GM12878 (cell line): ENCODE results near the gene RORC. TPM values are rescaled to one million over a fixed set of nuclear protein-coding genes. Genes with fewer than 3 reads are reported as not detected.

Experiments used
- ATAC-seq: fragments of 200-7000 bp; cut with Tn5 transposase; 3 replicates; pipeline ENCODE4 v1.9.1; 2020; ENCODE audit warnings: mild to moderate bottlenecking, moderate library complexity
- BruUV-seq: library from RNA; stranded (reverse); fragments of 400-500 nt; replicated peaks from 2 replicates; lab custom pipeline; 2021; lab: Mats Ljungman, UMichigan
- CTCF ChIA-PET: fragments of 300-600 bp; sonication (Branson Sonifier 250); formaldehyde crosslinking; extraction: SDS; loops from one replicate; lab custom pipeline; 2021; ENCODE audit warnings: inconsistent platforms; lab: Yijun Ruan, JAX
- POLR2A ChIA-PET: fragments of 350-600 bp; formaldehyde crosslinking; extraction: SDS; loops from one replicate; lab custom pipeline; 2021; ENCODE audit warnings: inconsistent platforms; lab: Charles Lee
- RAD21 ChIA-PET: fragments of 300-600 bp; sonication (Branson Sonifier 250); formaldehyde crosslinking; loops from one replicate; lab custom pipeline; 2023; ENCODE audit warnings: antibody characterized with exemption; ENCODE audit not compliant: unreplicated experiment; lab: Charles Lee
- SMC1A ChIA-PET: fragments of 300-600 bp; sonication (Branson Sonifier 250); formaldehyde crosslinking; loops from one replicate; lab custom pipeline; 2023; ENCODE audit not compliant: unreplicated experiment, uncharacterized antibody; lab: Charles Lee
- DNase-seq: peaks from one replicate; pipeline ENCODE4 v3.0.0-alpha.2; 2011; ENCODE audit warnings: low read depth, low spot score
- FAIRE-seq: peaks from 3 replicates; lab custom pipeline; 2011; peaks lifted over from hg19 to GRCh38; lab: Jason Lieb, UNC
- H2AFZ ChIP-seq: 2 replicates; pipeline ENCODE4 v1.6.0; 2011; ENCODE audit warnings: low read depth, low read length, control low read depth; ENCODE audit not compliant: control insufficient read depth
- H3K27ac ChIP-seq: 2 replicates; pipeline ENCODE4 v1.5.1; 2011; ENCODE audit warnings: control low read depth; ENCODE audit not compliant: control insufficient read depth, insufficient read depth
- H3K27me3 ChIP-seq, 2 experiments: replicated peaks in 1 of 2; 2 replicates each; pipeline versions ENCODE4 v1.6.0 to v1.6.1; 2011; ENCODE audit warnings: low read length in 1 of 2; ENCODE audit not compliant: control insufficient read depth in 2 of 2, insufficient read depth in 2 of 2
- H3K36me3 ChIP-seq, 2 experiments: 2 replicates each; pipeline ENCODE4 v1.5.1; 2011; ENCODE audit warnings: low read length in 1 of 2; ENCODE audit not compliant: control insufficient read depth in 2 of 2, insufficient read depth in 2 of 2
- H3K4me1 ChIP-seq: 2 replicates; pipeline ENCODE4 v1.6.1; 2011; ENCODE audit warnings: mild to moderate bottlenecking, low read length, moderate library complexity, mixed read lengths; ENCODE audit not compliant: control insufficient read depth, insufficient read depth
- H3K4me2 ChIP-seq: 2 replicates; pipeline ENCODE4 v1.6.0; 2011; ENCODE audit warnings: control low read depth; ENCODE audit not compliant: control insufficient read depth, insufficient read depth
- H3K4me3 ChIP-seq: fragments of 200-600 bp; sonication (generic); 2 replicates; pipeline ENCODE4 v1.5.1; 2016
- H3K79me2 ChIP-seq: 2 replicates; pipeline ENCODE4 v1.6.0; 2011; ENCODE audit warnings: low read length; ENCODE audit not compliant: control insufficient read depth, insufficient read depth
- H3K9ac ChIP-seq: 2 replicates; pipeline ENCODE4 v1.8.0; 2011; ENCODE audit warnings: low read length, control low read depth, mixed read lengths; ENCODE audit not compliant: control insufficient read depth, insufficient read depth
- H3K9me3 ChIP-seq: replicated peaks from 3 replicates; pipeline ENCODE4 v1.5.1; 2011; ENCODE audit warnings: mild to moderate bottlenecking, low read length; ENCODE audit not compliant: control insufficient read depth, insufficient read depth
- H4K20me1 ChIP-seq: 2 replicates; pipeline ENCODE4 v1.6.0; 2011; ENCODE audit not compliant: control insufficient read depth, insufficient read depth
- CBFB ChIP-seq: IDR thresholded peaks from 2 replicates; pipeline ENCODE4 v1.6.1; 2016; ENCODE audit warnings: antibody characterized with exemption, low read depth
- EP300 ChIP-seq, 2 experiments: fragments of 150-350 bp in 1 of 2; IDR thresholded peaks; 2 replicates each; pipeline ENCODE4 v1.6.1; 2011 to 2012; ENCODE audit warnings: low read depth in 2 of 2, low read length in 2 of 2, borderline replicate concordance in 1 of 2, improper control_type of control experiment in 1 of 2, inconsistent platforms in 1 of 2; ENCODE audit not compliant: control insufficient read depth in 1 of 2
- ETV6 ChIP-seq, 2 experiments: fragments of 450-650 bp in 1 of 2; IDR thresholded peaks in 1 of 2; conservative IDR thresholded peaks in 1 of 2; 2 replicates each; pipeline ENCODE4 v1.6.1; 2014; ENCODE audit warnings: antibody characterized with exemption in 1 of 2, borderline replicate concordance in 1 of 2, low read depth in 1 of 2, mild to moderate bottlenecking in 1 of 2, moderate library complexity in 1 of 2
- FOXM1 ChIP-seq: IDR thresholded peaks from 2 replicates; pipeline ENCODE4 v1.6.1; 2012; ENCODE audit warnings: low read depth, mild to moderate bottlenecking, inconsistent platforms, low read length, moderate library complexity
- IKZF1 ChIP-seq: fragments of 450-650 bp; conservative IDR thresholded peaks from 2 replicates; pipeline ENCODE4 v1.6.1; 2017; ENCODE audit warnings: antibody characterized with exemption, mild to moderate bottlenecking
- JUNB ChIP-seq: IDR thresholded peaks from 2 replicates; pipeline ENCODE4 v1.6.1; 2016; ENCODE audit warnings: antibody characterized with exemption, mild to moderate bottlenecking
- NFYB ChIP-seq: IDR thresholded peaks from 2 replicates; pipeline ENCODE4 v1.6.1; 2011; ENCODE audit warnings: low read depth, mild to moderate bottlenecking, low read length, improper control_type of control experiment, moderate library complexity; ENCODE audit not compliant: insufficient read depth
- RAD51 ChIP-seq: fragments of 450-650 bp; IDR thresholded peaks from 2 replicates; pipeline ENCODE4 v1.6.1; 2016; ENCODE audit warnings: moderate library complexity, mild to moderate bottlenecking, inconsistent platforms
- SMAD5 ChIP-seq: IDR thresholded peaks from 2 replicates; pipeline ENCODE4 v1.6.1; 2016; ENCODE audit warnings: antibody characterized with exemption, low read depth
- SMARCA5 ChIP-seq: fragments of 450-650 bp; IDR thresholded peaks from 2 replicates; pipeline ENCODE4 v1.6.1; 2017; ENCODE audit warnings: mild to moderate bottlenecking
- SMC3 ChIP-seq: IDR thresholded peaks from 2 replicates; pipeline ENCODE4 v1.6.1; 2011; ENCODE audit warnings: low read length, improper control_type of control experiment, borderline replicate concordance
- STAT3 ChIP-seq: IDR thresholded peaks from 2 replicates; pipeline ENCODE4 v1.6.1; 2011; ENCODE audit warnings: low read depth, low read length, improper control_type of control experiment
- YBX1 ChIP-seq: fragments of 450-650 bp; IDR thresholded peaks from 2 replicates; pipeline ENCODE4 v1.6.1; 2016; ENCODE audit warnings: antibody characterized with exemption
- ZNF207 ChIP-seq: fragments of 450-650 bp; IDR thresholded peaks from 2 replicates; pipeline ENCODE4 v1.6.1; 2014; ENCODE audit warnings: antibody characterized with exemption, mild to moderate bottlenecking, borderline replicate concordance
- WGBS: methylation state at CpG from one replicate; pipeline ENCODE4 v1.1.6; 2016; ENCODE audit warnings: low lambda C conversion rate; ENCODE audit not compliant: insufficient replicate concordance, insufficient coverage; ENCODE audit errors: missing lambda C conversion rate; 5-methylcytosine and 5-hydroxymethylcytosine counted together
- in situ Hi-C: fragments of 300-500 bp; cut with MboI; formaldehyde crosslinking; loops from 9 replicates; pipeline ENCODE4 v1.14.3; 2018; ENCODE audit warnings: mixed read lengths
- intact Hi-C: fragments of 100-400 bp; cut with micrococcal nuclease; formaldehyde crosslinking; loops from one replicate; pipeline ENCODE4 v1.14.2; 2022; ENCODE audit not compliant: unreplicated experiment
- polyA plus RNA-seq, 11 experiments: library from polyadenylated mRNA; depleted of rRNA in 4 of 11; unstranded in 6 of 11; stranded (reverse) in 5 of 11; fragments of >200 nt; fragmentation: Nextera tagmentation in 4 of 11; fragmentation: Illumina TruSeq in 1 of 11; extraction: Ambion mirVana in 4 of 11; extraction: Trizol in 1 of 11; gene quantifications; 1 replicate in 1 of 11; 2 replicates in 10 of 11; pipeline versions ENCODE4 v1.2.1 to v1.2.3, GENCODE V29; 2011 to 2016; ENCODE audit warnings: inconsistent platforms in 2 of 11, missing spikeins in 2 of 11, low read depth in 1 of 11
- total RNA-seq, 4 experiments: library from RNA; depleted of rRNA in 3 of 4; stranded (reverse); fragments of >200 nt in 3 of 4; fragmentation: Illumina TruSeq in 1 of 4; extraction: Trizol in 1 of 4; gene quantifications; 2 replicates each; pipeline versions ENCODE4 v1.2.1 to v1.2.3, GENCODE V29; 2013 to 2021
- TF ChIP-seq, protein P1 (sequence below): fragments of 450-650 bp; formaldehyde crosslinking; IDR thresholded peaks from 2 replicates; pipeline ENCODE4 v1.5.0; 2022; ENCODE audit warnings: mild to moderate bottlenecking, missing genetic modification characterization
- TF ChIP-seq, protein P2 (sequence below): fragments of 450-650 bp; IDR thresholded peaks from 2 replicates; pipeline ENCODE4 v1.6.1; 2017; ENCODE audit warnings: antibody characterized with exemption, mild to moderate bottlenecking, moderate library complexity
- TF ChIP-seq, protein P3 (sequence below): fragments of 450-650 bp; IDR thresholded peaks from 2 replicates; pipeline ENCODE4 v1.6.1; 2017; ENCODE audit warnings: mild to moderate bottlenecking

RORC gene
- total and polyA plus RNA-seq, 10 of the 15 experiments (the other 5 are each of a cell fraction or from before 2014, with no cell fraction given) = not detected

DNA sequence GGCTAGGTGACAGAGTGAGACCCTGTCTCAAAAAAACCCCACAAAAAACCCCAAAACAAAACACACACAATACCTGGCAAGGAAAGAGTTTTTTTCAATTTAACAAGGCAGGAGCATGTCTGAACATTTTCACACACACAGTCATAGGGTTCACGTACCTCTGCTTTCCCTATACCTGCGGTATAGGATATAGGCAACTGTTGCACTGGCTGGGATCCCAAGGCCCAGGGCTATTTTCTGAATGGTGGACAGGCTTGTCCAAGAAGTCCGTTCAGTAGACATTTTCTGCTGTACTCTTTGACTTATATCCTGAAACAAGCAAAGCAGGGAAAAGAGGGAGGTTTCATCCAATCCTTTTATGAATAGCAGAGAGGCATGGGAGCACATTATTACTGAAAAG, 48.9 kb downstream of the RORC start:
- intact Hi-C loops = no loop called here
- Histone ChIP-seq H3K36me3 (no peaks in the 10 kb centered on the region), H3K4me2 (no peak overlapping the region), H3K9me3 (no peaks in the 10 kb centered on the region), H2AFZ (no peak overlapping the region), H3K4me1 (no peaks in the 10 kb centered on the region), H3K27me3 (no peaks in the 10 kb centered on the region; a peak in 1 of 4 replicates), H3K27ac (no peak overlapping the region), H3K4me3 (no peak overlapping the region), H4K20me1 (no peaks in the 10 kb centered on the region), H3K79me2 (no peaks in the 10 kb centered on the region), H3K9ac (no peak overlapping the region)
- in situ Hi-C loops = no loop called here
- POLR2A ChIA-PET = no interaction called here
- SMC1A ChIA-PET = no interaction called here
- no peak for ATAC-seq
- RAD21 ChIA-PET = no interaction called here
- CTCF ChIA-PET = interaction anchor here (0.6 kb wide), 1 partner anchor 42 kb away, joined by 3 read pairs; no protein-coding TSS in a partner anchor
- FAIRE-seq = no peak
- no TSS peak for BruUV-seq
- TF ChIP-seq ZNF207 = no peak
- no peak for TF ChIP-seq EP300 (IDR thresholded peaks at IDR 0.05; ENCODE audit: borderline replicate concordance in 1 of 2, control insufficient read depth in 1 of 2, low read depth in 2 of 2, low read length in 2 of 2)
- TF ChIP-seq YBX1 = no peak
- no peak for TF ChIP-seq IKZF1
- TF ChIP-seq FOXM1 = no peak
- TF ChIP-seq RAD51 = no peak
- TF ChIP-seq JUNB = no peak
- no peak for TF ChIP-seq CBFB
- TF ChIP-seq, protein P1, sequence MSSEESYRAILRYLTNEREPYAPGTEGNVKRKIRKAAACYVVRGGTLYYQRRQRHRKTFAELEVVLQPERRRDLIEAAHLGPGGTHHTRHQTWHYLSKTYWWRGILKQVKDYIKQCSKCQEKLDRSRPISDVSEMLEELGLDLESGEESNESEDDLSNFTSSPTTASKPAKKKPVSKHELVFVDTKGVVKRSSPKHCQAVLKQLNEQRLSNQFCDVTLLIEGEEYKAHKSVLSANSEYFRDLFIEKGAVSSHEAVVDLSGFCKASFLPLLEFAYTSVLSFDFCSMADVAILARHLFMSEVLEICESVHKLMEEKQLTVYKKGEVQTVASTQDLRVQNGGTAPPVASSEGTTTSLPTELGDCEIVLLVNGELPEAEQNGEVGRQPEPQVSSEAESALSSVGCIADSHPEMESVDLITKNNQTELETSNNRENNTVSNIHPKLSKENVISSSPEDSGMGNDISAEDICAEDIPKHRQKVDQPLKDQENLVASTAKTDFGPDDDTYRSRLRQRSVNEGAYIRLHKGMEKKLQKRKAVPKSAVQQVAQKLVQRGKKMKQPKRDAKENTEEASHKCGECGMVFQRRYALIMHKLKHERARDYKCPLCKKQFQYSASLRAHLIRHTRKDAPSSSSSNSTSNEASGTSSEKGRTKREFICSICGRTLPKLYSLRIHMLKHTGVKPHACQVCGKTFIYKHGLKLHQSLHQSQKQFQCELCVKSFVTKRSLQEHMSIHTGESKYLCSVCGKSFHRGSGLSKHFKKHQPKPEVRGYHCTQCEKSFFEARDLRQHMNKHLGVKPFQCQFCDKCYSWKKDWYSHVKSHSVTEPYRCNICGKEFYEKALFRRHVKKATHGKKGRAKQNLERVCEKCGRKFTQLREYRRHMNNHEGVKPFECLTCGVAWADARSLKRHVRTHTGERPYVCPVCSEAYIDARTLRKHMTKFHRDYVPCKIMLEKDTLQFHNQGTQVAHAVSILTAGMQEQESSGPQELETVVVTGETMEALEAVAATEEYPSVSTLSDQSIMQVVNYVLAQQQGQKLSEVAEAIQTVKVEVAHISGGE = no peak
- no peak for TF ChIP-seq ETV6 (conservative IDR thresholded peaks at IDR 0.05 in 1 of 2, IDR thresholded peaks at IDR 0.05 in 1 of 2; ENCODE audit: borderline replicate concordance in 1 of 2, low read depth in 1 of 2)
- no peak for TF ChIP-seq SMAD5
- TF ChIP-seq NFYB = no peak
- no peak for TF ChIP-seq SMARCA5
- TF ChIP-seq SMC3 = no peak
- no peak for TF ChIP-seq STAT3
- TF ChIP-seq, protein P2, sequence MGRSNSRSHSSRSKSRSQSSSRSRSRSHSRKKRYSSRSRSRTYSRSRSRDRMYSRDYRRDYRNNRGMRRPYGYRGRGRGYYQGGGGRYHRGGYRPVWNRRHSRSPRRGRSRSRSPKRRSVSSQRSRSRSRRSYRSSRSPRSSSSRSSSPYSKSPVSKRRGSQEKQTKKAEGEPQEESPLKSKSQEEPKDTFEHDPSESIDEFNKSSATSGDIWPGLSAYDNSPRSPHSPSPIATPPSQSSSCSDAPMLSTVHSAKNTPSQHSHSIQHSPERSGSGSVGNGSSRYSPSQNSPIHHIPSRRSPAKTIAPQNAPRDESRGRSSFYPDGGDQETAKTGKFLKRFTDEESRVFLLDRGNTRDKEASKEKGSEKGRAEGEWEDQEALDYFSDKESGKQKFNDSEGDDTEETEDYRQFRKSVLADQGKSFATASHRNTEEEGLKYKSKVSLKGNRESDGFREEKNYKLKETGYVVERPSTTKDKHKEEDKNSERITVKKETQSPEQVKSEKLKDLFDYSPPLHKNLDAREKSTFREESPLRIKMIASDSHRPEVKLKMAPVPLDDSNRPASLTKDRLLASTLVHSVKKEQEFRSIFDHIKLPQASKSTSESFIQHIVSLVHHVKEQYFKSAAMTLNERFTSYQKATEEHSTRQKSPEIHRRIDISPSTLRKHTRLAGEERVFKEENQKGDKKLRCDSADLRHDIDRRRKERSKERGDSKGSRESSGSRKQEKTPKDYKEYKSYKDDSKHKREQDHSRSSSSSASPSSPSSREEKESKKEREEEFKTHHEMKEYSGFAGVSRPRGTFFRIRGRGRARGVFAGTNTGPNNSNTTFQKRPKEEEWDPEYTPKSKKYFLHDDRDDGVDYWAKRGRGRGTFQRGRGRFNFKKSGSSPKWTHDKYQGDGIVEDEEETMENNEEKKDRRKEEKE = no peak
- TF ChIP-seq, protein P3, sequence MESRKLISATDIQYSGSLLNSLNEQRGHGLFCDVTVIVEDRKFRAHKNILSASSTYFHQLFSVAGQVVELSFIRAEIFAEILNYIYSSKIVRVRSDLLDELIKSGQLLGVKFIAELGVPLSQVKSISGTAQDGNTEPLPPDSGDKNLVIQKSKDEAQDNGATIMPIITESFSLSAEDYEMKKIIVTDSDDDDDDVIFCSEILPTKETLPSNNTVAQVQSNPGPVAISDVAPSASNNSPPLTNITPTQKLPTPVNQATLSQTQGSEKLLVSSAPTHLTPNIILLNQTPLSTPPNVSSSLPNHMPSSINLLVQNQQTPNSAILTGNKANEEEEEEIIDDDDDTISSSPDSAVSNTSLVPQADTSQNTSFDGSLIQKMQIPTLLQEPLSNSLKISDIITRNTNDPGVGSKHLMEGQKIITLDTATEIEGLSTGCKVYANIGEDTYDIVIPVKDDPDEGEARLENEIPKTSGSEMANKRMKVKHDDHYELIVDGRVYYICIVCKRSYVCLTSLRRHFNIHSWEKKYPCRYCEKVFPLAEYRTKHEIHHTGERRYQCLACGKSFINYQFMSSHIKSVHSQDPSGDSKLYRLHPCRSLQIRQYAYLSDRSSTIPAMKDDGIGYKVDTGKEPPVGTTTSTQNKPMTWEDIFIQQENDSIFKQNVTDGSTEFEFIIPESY = no peak
- no peak for DNase-seq
- 77% methylated on average over 3 of the region's 3 CpGs for WGBS
